Fibroblast of mammary gland (primary cell): ENCODE results near the gene ZNF335.
"Not testable (repeated sequence)": the region's sequence is repeated elsewhere in the genome, so short reads cannot be mapped to it uniquely, and the experiment has no call there.

Experiments used
- DNase-seq: peaks from one replicate; pipeline ENCODE4 v3.0.0-alpha.2; 2010; ENCODE audit warnings: low read depth
- H3K4me3 ChIP-seq: 2 replicates; pipeline ENCODE4 v1.5.1; 2011; ENCODE audit warnings: low read depth, mild to moderate bottlenecking, low read length, moderate library complexity; ENCODE audit not compliant: control insufficient read depth
- CTCF ChIP-seq: conservative IDR thresholded peaks from 2 replicates; pipeline ENCODE4 v1.5.1; 2011; ENCODE audit warnings: low read depth, low read length, inconsistent platforms; ENCODE audit not compliant: control insufficient read depth, insufficient read depth

The ZNF335 gene

GRCh38 chr20:45959956-45960630 is 11.9 kb downstream of the ZNF335 start:
- no peak for DNase-seq
- H3K4me3 ChIP-seq = no peak overlapping the region
- no peak for TF ChIP-seq CTCF

- no peak for DNase-seq
Observed at GRCh38 chr20:45959126-45959525, 12.9 kb downstream of the ZNF335 start.

GRCh38 chr20:45958593-45958992 is 13.4 kb downstream of the ZNF335 start:
- no peak for DNase-seq
- no peak overlapping the region for H3K4me3 ChIP-seq
- no peak for TF ChIP-seq CTCF

More at GRCh38 chr20:45959126-45959525, 12.9 kb downstream of the ZNF335 start:
- no peak overlapping the region for H3K4me3 ChIP-seq
- TF ChIP-seq CTCF = no peak

GRCh38 chr20:45957021-45957941 is 14.7 kb downstream of the ZNF335 start:
- no peak for TF ChIP-seq CTCF
- no peak for DNase-seq
- H3K4me3 ChIP-seq = no peak overlapping the region

- not testable (repeated sequence) for DNase-seq, H3K4me3 ChIP-seq
Observed at GRCh38 chr20:45956326-45956725, 15.7 kb downstream of the ZNF335 start.

GRCh38 chr20:45953672-45954071 is 18.3 kb downstream of the ZNF335 start:
- DNase-seq = no peak
- TF ChIP-seq CTCF = no peak
- no peak overlapping the region for H3K4me3 ChIP-seq

- no peak for TF ChIP-seq CTCF
- no peak for DNase-seq
- H3K4me3 ChIP-seq = no peak overlapping the region
Observed at GRCh38 chr20:45952861-45953260, 19.1 kb downstream of the ZNF335 start.
